Measurements from ENCODE around the gene ANTXR2. TPM values are rescaled to one million over a fixed set of nuclear protein-coding genes. Genes with fewer than 3 reads are reported as not detected.

Gene ANTXR2
- total and polyA plus RNA-seq, 2 of the 8 experiments (the other 6 are each of a cell fraction or from before 2014, with no cell fraction given) = 1.1 to 7.5 TPM

DNA sequence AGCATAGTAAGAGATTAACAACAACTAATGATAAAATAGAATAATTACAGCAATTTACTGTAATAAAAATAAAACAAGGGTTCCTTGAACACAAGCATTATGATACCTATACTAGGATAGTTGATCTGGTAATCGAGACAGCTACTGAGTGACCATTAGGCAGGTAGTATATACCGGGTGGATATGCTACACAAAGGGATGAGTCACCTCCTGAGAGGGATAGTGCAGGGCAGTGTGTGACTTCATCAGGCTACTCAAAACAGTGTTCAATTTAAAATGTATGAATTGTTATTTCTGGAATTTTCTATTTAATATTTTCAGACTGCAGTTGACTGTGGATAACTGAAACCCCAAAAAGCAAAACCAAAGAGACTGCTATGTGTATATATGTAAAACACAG lies 9.7 kb upstream of the ANTXR2 start:
- H3K23ac ChIP-seq (ENCODE audit: insufficient read length) = no peak overlapping the region
- no peaks in the 10 kb centered on the region for H3K36me3 ChIP-seq (ENCODE audit: control insufficient read depth in 2 of 4, insufficient read depth in 4 of 4, low read length in 3 of 4)
- no peaks in the 10 kb centered on the region for H4K20me1 ChIP-seq (replicated peaks in 1 of 2; ENCODE audit: control insufficient read depth in 1 of 2, insufficient read depth in 2 of 2, low read length in 2 of 2)
- H2AFZ ChIP-seq (ENCODE audit: low read length) = no peak overlapping the region
- H2BK15ac ChIP-seq (ENCODE audit: low read length) = no peak overlapping the region
- H4K5ac ChIP-seq (ENCODE audit: insufficient read length, low read depth, low read length) = no peak overlapping the region
- H4K91ac ChIP-seq (replicated peaks; ENCODE audit: insufficient read length, low read length) = no peak overlapping the region
- H3K27me3 ChIP-seq (replicated peaks in 1 of 4; ENCODE audit: control insufficient read depth in 3 of 4, extremely low read depth in 1 of 4, insufficient read depth in 3 of 4, low read length in 3 of 4) = no peaks in the 10 kb centered on the region
- no peaks in the 10 kb centered on the region for H3K79me2 ChIP-seq (ENCODE audit: control insufficient read depth in 1 of 2, insufficient read depth in 2 of 2, low read length in 2 of 2)
- no peak overlapping the region for H3K14ac ChIP-seq (ENCODE audit: insufficient read length)
- no peak overlapping the region for H3K9ac ChIP-seq (replicated peaks in 1 of 4; ENCODE audit: extremely low read depth in 1 of 4, low read depth in 3 of 4, low read length in 3 of 4)
- H3K27ac ChIP-seq (ENCODE audit: low read depth, low read length) = no peak overlapping the region
- H3K9me3 ChIP-seq (ENCODE audit: insufficient read depth in 2 of 2, low read depth in 1 of 2, low read length in 1 of 2) = no peaks in the 10 kb centered on the region; a peak in 1 of 4 replicates
- no peak overlapping the region for H2AK5ac ChIP-seq (ENCODE audit: low read depth, low read length)
- no peak overlapping the region for H2BK20ac ChIP-seq (ENCODE audit: low read length)
- no peak overlapping the region for H3K4me3 ChIP-seq (ENCODE audit: extremely low read depth in 1 of 4, insufficient read depth in 2 of 4, low read depth in 3 of 4, low read length in 4 of 4)
- DNase-seq (ENCODE audit: low read depth in 1 of 2, low spot score in 2 of 2) (no peak), FAIRE-seq (no peak)
- ChIA-PET CTCF (ENCODE audit: partially characterized antibody) (no interaction called here), POLR2A (ENCODE audit: partially characterized antibody) (no interaction called here)
- 95% methylated on average over 2 of the region's 2 CpGs; no CpG with 5 or more reads in 1 of the 2 experiments for WGBS, 2 experiments (ENCODE audit: extremely low coverage in 1 of 2, insufficient coverage in 1 of 2, insufficient read length in 1 of 2, insufficient replicate concordance in 2 of 2, low coverage in 1 of 2, low lambda C conversion rate in 2 of 2, missing lambda C conversion rate in 1 of 2)
- no peak overlapping the region for H3K4me2 ChIP-seq (ENCODE audit: insufficient read depth in 1 of 2, low read depth in 2 of 2, low read length in 2 of 2)
- H4K8ac ChIP-seq (ENCODE audit: extremely low read depth, insufficient read depth, low read length) = no peak overlapping the region
- no peaks in the 10 kb centered on the region for H3K79me1 ChIP-seq (ENCODE audit: low read depth, low read length)
- no peak overlapping the region for H3K4ac ChIP-seq (replicated peaks; ENCODE audit: insufficient read length, low read depth, low read length)
- H3K18ac ChIP-seq (ENCODE audit: extremely low read depth, low read length) = no peak overlapping the region
- no peak overlapping the region for H2BK5ac ChIP-seq (ENCODE audit: low read depth, low read length)
- no peak overlapping the region for H2BK120ac ChIP-seq (replicated peaks; ENCODE audit: low read depth, low read length)
- no peaks in the 10 kb centered on the region for H3K4me1 ChIP-seq (replicated peaks in 1 of 4; ENCODE audit: control insufficient read depth in 3 of 4, insufficient read depth in 4 of 4, low read length in 3 of 4)
- H3K23me2 ChIP-seq (ENCODE audit: low read depth, low read length) = no peaks in the 10 kb centered on the region
- H3K56ac ChIP-seq (replicated peaks; ENCODE audit: insufficient read length, low read depth, low read length) = no peak overlapping the region
- H2BK12ac ChIP-seq (ENCODE audit: low read depth, low read length) = no peak overlapping the region
- no peak for TF ChIP-seq POU5F1 (IDR thresholded peaks at IDR 0.05; ENCODE audit: low read depth, low read length)
- TF ChIP-seq GABPA (IDR thresholded peaks at IDR 0.05; ENCODE audit: borderline replicate concordance, insufficient read depth, low read length) = no peak
- TF ChIP-seq YY1 (IDR thresholded peaks at IDR 0.05; ENCODE audit: low read depth, low read length) = no peak
- TF ChIP-seq EP300 (IDR thresholded peaks at IDR 0.05; ENCODE audit: borderline replicate concordance in 1 of 2, low read depth in 2 of 2, low read length in 2 of 2) = no peak
- no peak for TF ChIP-seq RFX5 (IDR thresholded peaks at IDR 0.05; ENCODE audit: borderline replicate concordance, low read depth, low read length)

Measured in H1 (cell line).